HG03097 (cell line): ENCODE data around the gene LYZL2.
A peak's percentile ranks its signal among the peaks of the same experiment; 100 is the strongest.
"Not testable (repeated sequence)": the region's sequence is repeated elsewhere in the genome, so short reads cannot be mapped to it uniquely, and the experiment has no call there.

ENCODE experiments used
- ATAC-seq: cut with Tn5 transposase; IDR thresholded peaks from one replicate; pipeline ENCODE4 v1.9.1; 2021; ENCODE audit not compliant: unreplicated experiment, low FRiP score

LYZL2 gene

DNA sequence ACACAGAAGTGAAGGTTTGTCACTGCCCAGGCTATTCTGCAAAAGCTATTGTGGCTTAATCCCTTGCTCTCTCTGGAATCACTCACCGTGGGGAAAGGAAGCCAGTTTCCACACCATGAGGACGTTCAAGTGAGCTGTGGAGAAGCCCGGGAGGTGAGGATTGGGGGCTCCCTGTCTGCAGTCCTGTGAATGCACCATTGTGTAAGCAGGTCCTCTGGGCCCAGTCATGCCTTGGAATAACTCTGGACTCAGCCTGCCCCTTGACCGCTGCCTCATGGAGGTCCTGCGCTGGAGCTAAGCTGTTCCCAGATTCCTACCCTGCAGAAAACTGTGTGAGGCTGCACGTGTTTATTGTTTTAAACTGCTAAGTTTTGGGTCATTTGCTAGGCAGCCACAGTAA, 33.5 kb downstream of the LYZL2 start:
- ATAC-seq: no peak

DNA sequence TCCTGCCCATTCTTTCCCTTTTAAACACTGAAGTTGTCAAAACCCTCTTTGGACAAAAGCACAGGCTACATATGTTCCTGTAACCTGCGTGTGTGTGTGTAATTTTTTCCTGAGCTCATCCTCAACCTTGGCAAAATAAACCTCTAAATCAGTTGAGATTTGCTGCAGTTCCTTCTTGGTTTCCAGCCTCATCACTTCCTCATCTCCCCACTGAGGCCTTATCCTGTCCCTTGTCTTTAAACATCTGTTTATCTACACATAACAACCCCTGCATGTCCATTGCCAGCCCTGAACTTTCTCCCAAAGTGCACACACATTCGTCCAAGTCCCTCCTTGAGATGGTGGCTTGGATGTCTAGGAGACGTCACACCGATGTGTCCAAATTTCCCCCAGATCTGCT, 35.5 kb downstream of the LYZL2 start:
- no peak for ATAC-seq

DNA sequence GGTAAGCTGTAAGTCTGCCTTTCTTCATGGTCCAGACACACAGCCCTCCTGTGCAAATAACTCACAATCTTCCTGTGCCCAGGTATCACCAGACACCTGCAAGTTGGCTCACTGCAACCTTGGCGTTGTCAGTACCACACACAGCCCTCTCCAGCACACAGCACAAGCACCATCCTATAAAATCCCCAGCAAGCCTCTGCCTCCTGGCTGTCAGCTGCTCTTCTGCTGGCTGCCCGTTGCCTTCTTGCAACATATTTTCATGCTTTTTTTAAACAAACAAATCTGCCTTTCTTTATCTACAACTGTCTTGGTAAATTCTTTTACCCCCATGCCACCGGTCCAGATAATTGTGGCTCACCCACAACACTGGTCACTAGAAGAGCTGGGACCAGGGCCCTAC, 36.8 kb downstream of the LYZL2 start:
- not testable (repeated sequence) for ATAC-seq

DNA sequence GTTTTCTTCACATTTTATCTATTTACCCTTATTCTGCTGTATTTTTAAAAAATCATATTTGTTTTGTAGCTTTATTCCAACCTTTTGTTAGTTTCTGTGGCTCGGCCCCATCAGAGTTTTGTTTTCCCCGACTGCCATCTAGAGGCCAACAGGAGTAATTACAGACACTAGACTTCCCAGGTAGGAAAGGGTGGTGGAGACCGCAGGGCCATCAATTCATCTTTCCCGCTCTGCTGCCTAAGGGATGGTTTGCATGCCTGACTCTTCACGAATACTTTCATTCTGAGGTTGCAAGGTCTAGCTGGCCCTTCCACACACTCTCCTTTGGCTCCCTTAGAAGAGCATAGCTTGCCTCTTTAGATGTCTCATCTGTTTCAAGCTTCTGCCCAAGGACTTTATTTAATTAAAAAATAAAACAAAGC, 38.3 kb downstream of the LYZL2 start:
- ATAC-seq: no peak

DNA sequence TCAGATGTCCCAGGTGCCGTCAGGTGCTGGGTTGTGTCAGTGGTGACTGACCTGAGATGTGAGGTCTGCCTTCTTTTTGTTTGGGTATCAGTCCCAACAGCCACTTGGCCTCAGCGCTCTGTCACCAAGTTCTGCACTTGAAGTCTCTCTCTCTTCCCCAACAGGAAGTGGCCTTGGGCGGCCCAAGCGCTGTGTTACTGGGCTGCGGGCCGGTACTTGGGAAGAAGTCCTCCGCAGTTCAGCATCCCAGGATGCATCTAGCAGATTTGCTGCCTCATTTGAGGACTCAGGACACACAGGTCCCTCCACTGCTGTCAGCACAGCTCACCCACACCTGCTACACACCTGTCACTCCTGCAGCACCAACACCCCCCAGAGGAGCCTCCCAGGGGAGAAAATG, 40.1 kb downstream of the LYZL2 start:
- ATAC-seq: no peak

DNA sequence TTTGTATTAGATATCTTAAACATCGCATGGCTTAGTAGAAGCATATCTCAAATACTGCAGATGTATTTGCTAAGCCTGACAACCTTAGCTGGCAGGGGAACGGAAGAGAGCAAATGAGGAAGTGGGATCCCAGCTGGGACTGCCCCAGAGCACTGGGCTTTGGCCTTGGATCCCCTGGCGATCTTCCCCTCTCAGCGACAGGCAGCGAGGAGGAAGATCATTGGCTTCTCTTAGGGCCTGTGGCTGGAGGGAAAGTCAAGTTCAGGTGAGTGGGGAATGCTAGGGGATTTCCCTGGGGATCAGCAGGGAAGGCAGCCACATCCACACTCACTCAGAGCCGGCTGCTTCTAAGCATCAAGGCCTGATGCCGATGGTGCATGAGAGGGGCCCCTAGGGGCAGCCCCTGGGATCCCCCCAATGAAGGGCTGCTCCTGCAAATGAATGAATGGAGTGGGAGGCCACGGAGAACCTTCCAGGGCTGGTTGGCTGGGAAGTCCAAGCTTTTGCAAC, 42.0 kb downstream of the LYZL2 start:
- ATAC-seq: peak; percentile 66

DNA sequence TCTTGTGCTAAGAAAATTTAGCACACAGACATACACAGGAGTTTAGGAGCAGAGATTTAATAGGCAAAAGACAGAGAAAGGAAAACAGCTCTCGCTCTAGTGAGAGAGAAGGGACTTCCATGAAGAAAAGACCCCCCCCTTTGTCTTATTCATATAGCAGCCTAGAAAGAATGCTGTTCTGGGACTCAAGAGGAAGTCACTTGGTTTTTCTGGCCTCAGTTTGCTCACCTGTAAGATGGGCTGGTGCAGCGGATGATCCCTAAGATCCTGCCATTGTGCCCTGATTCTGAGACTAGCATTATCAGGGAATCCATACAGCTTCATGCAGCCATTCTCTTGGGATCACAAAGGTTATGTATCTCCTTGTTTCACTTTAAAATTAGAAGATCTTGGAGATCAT, 42.7 kb downstream of the LYZL2 start:
- no peak for ATAC-seq

DNA sequence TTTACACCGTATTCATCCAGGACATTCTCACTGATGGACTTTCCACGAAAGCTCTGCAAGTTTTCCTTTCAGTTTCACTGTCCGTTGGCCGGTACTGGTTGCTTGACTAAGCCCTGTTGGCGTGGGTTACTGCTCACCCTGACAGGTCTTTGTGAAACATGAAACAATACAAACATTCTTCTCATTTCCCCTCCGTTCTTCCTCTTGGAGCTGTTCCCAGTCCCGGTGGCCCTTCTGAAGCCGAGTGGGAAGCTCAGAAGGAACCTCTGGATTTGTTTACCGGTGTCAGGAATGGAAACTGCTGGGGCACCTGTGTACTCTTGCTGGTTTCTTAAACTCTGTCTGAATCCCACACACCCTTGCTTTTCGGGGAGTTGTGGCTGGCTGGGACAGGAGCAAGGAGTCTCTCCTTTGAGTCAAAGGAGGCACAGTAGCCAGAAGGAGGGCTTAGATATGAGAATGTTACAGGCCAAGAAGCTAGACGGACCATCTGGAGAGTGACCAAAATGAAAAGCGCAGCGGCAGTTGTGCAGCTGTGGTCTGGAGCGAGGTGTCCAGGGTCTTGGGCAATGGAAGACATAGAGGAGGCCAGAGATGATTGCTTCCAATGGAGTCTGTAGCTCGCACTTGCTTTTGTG, 45.7 kb downstream of the LYZL2 start:
- no peak for ATAC-seq

DNA sequence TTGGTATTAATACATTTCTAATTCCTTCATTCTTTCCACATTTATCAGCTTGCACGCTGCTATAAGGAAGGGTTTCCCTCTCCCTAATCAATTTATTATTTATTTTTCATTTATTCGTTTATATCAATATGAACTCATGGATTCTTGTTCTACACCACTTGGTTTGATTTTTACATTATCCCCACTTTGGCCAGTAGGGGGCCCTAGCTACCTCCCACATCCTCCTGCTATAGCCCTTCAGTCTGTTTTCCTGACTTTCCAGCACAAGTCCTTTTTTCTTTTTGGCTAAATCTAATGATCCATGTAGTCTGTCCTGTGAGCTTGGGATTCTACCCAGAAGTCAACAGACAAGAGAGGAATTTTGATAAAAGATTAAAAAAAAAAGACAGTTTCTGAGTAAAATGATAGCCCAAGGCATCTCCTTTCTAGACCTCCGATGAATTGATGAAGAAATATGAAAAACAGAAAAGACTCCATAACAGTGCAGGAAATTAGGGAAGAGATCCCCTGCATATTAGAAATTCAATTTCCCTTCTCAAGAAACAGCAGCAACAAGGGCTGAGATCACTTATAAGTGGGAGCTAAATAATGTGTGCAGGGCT, 47.7 kb downstream of the LYZL2 start:
- no peak for ATAC-seq

DNA sequence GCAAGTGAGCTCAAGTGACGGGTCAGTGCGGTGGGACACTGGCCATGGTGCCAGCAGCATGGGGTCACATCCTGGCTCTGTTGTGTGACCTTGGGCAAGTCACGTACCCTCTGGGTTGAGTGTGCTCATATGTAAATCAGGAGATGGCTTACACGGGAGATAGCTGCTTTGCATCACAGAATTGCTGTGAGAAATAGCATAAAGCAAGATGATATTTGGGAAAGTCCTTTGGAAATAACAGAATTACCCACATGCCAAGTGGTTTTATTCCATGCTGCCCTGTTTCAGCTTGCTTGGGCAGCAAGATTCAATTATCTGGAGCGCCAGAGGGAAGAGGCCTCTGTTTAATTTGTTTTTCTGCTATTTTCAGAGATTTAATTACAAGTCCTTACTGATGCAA, 48.9 kb downstream of the LYZL2 start:
- no peak for ATAC-seq

DNA sequence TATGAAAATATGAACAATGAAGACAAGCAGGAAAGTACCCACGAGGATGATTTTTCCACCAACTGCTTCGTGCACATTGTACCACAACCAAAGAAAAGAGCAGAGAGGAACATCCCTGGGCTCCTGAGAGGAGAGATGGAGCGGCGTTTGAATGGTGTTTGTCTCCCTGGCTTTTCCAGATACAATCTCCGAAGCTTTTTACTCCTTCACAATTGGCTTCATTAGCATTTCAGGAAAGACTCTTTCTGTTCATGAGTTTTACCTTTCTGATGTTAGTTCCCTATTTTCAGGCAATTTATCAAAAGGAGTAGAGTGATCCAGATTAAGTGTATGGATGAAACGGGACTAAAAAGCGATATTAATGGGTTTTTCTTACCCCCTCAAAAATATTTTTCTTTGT, 49.3 kb downstream of the LYZL2 start:
- no peak for ATAC-seq

DNA sequence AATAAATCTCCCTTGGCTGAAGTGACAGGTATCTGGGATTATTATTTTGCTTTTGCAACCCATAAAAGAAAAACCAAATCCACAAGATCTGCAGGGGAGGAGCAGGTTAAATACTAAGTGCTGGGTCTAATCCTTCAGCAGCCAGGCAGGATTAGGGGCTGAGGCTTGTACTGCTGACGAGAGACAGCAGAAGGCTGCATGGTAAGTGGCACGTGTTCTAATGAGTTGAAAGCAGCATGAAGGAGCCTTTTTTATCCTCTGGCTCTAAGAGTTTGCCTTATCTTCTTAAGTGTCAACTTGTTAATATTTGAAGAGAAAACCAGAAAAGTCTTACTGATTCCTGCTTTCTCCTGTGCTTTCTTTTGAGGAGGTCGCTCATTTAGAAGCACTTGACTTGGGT, 50.0 kb downstream of the LYZL2 start:
- ATAC-seq: no peak

DNA sequence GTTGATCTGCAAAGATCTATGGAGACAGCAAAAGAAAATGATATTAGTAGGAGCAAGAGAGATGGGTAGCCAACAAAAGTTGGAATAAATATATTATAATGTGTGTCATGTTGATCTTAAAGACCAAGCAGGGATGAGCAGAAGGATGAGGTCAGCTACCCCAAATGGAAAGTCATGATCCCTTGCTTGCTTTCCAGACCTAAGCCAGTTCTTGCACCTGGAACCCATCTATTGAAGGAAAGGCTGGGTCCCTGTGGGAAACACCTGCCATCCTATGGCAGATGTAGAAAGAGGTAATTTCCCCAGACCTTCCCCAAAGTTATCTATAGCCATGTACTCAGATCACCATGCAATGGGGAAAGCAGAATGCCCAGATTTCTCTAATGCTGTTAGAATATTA, 52.5 kb downstream of the LYZL2 start:
- no peak for ATAC-seq

DNA sequence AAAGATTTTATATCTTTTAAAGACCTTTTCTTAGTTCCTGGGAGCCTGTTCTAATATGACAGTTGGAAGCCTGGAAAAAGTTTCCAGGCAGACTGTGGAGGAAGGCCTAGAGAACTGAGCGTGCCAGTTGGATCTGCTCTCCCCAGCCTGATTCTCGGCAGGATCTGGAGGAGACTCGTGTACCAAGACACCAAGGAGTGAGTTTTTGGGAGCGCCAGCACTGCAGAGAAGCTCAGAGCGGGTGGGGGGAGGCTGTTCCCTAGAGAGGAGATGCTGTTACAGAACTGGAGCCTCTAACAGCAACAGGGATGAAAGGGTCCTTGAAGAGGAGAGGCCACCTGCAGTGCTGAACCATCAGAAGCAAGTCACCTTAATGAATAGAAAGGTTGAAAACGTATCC, 52.9 kb downstream of the LYZL2 start:
- no peak for ATAC-seq

DNA sequence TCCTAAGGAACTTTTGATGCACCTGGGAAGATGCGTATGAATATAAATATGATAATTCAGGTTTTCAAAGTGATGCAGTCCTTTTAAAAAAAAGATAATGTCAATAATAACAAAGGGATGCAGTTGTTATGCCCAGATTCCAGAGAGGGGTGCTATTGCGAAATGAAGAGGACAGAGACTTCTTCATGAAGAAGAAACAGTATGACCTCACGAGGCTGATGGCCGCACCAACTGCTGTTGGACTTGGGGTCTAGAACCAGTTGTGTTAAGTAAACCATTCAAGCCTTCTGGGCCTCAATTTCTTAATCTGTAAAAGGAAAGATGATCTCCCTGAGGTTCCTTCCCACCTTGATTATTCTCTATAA, 55.1 kb downstream of the LYZL2 start:
- no peak for ATAC-seq

DNA sequence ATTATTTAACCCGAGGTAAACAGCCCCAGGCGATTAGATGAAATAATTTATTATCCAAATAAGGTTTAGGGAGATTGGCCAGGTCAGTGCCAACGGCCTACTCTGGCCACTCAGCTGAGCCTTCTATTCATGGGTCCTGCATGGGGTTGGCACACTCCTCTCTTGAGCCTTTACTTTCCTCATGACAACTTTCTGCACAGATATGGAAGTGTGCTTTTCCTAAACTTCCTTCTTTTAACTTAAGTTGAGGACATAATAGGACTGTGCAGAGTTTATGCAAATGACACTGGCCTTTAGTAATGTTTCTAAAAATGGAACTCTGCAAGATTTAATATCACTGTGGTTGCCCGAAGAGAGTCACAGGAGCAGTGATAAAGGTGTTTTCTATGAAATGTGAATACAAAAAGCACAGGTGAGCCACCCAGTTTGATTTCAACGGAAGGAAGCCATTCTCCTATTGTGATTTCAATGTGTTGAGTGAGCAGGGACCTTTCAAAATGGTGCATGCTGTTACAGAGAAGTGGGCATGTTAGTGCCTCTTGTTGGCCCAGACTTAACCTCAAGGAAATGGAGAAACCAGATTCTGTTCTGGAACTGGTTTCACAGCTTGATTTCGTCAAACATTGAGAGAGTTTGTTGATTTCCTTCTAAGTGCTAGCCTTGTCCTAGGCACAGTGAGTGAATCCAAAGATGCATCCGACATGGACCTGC, 55.7 kb downstream of the LYZL2 start:
- ATAC-seq: no peak

DNA sequence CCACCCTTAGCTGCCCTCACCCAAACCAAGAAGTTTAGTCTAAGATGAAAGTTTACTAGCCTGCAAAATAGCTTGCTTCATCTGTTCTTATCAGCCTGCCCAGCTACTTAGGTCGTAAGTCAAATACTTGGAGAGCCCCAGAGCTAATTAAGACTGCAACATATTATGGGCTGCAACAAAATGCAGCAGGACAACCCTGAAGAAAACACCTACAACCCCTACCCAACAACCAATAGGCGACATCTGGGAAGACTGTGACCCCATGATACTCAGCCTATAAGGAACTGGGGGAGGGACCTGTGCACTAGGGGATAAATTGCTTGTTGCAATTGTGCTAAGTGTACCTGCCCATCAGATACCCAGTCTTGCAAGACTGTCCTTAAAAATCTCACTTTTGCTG, 64.1 kb downstream of the LYZL2 start:
- ATAC-seq: no peak

DNA sequence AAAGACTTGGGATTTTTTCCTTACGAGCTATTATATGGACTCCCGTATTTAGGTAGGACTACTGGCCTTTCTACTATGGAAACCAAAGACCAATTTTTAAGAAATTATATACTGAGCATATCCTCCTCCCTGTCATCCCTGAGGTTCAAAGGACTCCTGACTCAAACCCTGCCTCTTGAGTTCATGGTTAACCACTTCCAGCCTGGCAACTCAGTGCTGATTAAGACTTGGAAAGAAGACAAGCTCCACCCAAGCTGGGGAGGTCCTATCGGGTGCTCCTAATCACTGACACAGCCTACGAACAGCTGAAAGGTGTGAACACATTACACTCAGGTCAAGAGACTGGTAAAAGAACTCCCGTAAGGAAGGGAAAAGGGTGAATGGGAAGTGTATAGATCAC, 66.8 kb downstream of the LYZL2 start:
- ATAC-seq: no peak
